AG09309 (cell line): Measurements from ENCODE around the gene NKX2-2.
A peak's percentile ranks its signal among the peaks of the same experiment; 100 is the strongest.

ENCODE experiments used
- DNase-seq: peaks from one replicate; pipeline ENCODE4 v3.0.0-alpha.2; 2010; ENCODE audit warnings: low read depth
- H3K4me3 ChIP-seq: 2 replicates; pipeline ENCODE4 v1.5.1; 2011; ENCODE audit warnings: mild to moderate bottlenecking, low read depth, low read length, moderate library complexity; ENCODE audit not compliant: control insufficient read depth
- TF ChIP-seq, protein P1 (sequence below): IDR thresholded peaks from 2 replicates; pipeline ENCODE4 v1.5.1; 2011; ENCODE audit warnings: mild to moderate bottlenecking, low read depth, low read length, inconsistent platforms; ENCODE audit not compliant: insufficient read depth, control insufficient read depth; ENCODE audit errors: missing control alignments

The NKX2-2 gene

DNA sequence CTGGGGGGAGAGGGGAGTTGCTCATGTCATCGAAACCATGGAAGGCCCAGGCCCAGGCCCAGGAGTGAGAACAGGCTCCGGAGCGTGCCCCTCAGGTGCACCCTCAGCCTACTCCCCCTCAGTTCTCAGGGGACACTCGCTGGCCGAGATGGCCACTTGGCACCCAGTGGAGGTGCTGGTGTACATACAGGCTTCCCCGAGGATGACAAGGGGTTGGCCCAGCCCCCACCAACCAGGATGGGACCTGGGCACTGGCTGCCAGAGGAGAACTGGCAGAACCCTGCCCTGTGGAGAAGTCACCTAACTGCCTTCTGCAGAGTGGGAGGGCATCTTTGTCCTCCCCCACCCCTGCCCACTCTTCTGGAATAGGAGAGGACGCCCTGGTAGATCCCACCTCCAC lies 9.5 kb downstream of the NKX2-2 start:
- no peak for DNase-seq
- TF ChIP-seq, protein P1, sequence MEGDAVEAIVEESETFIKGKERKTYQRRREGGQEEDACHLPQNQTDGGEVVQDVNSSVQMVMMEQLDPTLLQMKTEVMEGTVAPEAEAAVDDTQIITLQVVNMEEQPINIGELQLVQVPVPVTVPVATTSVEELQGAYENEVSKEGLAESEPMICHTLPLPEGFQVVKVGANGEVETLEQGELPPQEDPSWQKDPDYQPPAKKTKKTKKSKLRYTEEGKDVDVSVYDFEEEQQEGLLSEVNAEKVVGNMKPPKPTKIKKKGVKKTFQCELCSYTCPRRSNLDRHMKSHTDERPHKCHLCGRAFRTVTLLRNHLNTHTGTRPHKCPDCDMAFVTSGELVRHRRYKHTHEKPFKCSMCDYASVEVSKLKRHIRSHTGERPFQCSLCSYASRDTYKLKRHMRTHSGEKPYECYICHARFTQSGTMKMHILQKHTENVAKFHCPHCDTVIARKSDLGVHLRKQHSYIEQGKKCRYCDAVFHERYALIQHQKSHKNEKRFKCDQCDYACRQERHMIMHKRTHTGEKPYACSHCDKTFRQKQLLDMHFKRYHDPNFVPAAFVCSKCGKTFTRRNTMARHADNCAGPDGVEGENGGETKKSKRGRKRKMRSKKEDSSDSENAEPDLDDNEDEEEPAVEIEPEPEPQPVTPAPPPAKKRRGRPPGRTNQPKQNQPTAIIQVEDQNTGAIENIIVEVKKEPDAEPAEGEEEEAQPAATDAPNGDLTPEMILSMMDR, result no peak
- no peak overlapping the region for H3K4me3 ChIP-seq

DNA sequence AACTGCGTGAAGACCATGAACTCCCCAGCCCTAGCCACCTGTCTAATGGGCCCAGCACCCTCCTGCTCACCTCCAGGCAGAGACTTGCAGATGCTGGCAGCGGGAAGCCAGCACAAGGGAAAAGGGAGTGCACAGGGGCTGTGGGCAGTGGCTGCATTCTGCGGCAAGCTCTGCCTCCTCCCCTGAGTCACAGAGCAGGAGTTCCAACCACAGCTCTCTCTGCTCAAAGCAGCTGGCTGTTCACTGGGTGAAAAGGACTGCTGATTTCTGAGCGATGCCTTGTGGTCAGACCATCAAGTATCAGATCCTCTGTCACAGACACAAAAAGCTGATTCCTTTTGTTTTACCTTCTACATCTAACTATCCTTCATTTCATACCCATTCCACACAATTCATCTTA lies 10.5 kb downstream of the NKX2-2 start:
- H3K4me3 ChIP-seq, result no peak overlapping the region
- DNase-seq, result peak; percentile 23
- TF ChIP-seq, protein P1, result no peak

DNA sequence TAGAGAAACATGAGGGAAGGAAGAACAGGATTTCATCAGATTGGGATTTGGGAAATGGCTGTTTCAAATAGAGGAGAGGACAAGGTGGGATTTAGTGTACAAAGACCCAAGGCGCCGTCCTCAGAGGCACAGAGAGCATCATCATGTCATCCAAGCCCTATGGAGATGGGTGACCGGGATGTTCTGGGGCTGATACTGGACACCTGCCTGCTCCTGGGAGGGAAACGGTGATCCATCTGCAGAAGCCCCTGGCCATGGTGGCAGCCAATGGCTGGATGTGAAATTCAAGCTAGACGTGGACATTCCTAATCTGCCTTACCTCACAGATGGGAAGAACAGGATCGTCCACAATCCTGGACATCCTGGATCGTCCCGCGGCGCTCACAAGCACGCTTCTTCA lies 12.7 kb downstream of the NKX2-2 start:
- no peak overlapping the region for H3K4me3 ChIP-seq
- no peak for DNase-seq
- TF ChIP-seq, protein P1, result no peak

GRCh38 chr20:21500599-21500998 lies 13.3 kb downstream of the NKX2-2 start:
- DNase-seq, result no peak
- no peak overlapping the region for H3K4me3 ChIP-seq
- TF ChIP-seq, protein P1, result no peak

DNA sequence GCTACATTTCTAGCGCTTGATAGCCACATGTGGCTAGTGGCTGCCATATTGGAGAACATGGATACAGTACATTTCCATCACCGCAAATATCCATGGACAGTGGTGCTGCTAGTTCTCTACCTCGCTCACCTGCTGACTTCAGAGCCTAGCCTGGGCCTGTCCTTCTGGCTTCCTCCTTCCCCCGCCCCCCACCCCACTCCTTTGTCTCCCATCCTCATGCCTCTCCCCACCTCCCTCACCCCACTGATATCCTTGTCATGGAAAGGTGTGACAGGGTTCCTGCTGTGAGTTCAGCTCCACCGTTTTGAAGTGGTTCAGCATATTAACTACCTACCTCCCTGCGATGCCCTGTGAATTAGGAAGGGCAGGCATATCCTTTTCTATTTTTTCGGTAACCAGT lies 14.2 kb downstream of the NKX2-2 start:
- DNase-seq, result no peak
- TF ChIP-seq, protein P1, result no peak
- H3K4me3 ChIP-seq, result no peak overlapping the region

GRCh38 chr20:21498635-21499034 lies 15.2 kb downstream of the NKX2-2 start:
- TF ChIP-seq, protein P1, result no peak
- H3K4me3 ChIP-seq, result no peak overlapping the region
- DNase-seq, result no peak

GRCh38 chr20:21498195-21498594 lies 15.7 kb downstream of the NKX2-2 start:
- DNase-seq, result no peak
- H3K4me3 ChIP-seq, result no peak overlapping the region
- TF ChIP-seq, protein P1, result no peak
